ENCODE results near the gene NEGR1. TPM values are rescaled to one million over a fixed set of nuclear protein-coding genes. Genes with fewer than 3 reads are reported as not detected.

The NEGR1 gene
- total RNA-seq, 1 donor from 2014 or later, result 0.26 TPM

- FAIRE-seq, result no peak
- TF ChIP-seq, protein P1, sequence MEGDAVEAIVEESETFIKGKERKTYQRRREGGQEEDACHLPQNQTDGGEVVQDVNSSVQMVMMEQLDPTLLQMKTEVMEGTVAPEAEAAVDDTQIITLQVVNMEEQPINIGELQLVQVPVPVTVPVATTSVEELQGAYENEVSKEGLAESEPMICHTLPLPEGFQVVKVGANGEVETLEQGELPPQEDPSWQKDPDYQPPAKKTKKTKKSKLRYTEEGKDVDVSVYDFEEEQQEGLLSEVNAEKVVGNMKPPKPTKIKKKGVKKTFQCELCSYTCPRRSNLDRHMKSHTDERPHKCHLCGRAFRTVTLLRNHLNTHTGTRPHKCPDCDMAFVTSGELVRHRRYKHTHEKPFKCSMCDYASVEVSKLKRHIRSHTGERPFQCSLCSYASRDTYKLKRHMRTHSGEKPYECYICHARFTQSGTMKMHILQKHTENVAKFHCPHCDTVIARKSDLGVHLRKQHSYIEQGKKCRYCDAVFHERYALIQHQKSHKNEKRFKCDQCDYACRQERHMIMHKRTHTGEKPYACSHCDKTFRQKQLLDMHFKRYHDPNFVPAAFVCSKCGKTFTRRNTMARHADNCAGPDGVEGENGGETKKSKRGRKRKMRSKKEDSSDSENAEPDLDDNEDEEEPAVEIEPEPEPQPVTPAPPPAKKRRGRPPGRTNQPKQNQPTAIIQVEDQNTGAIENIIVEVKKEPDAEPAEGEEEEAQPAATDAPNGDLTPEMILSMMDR (IDR thresholded peaks at IDR 0.05; ENCODE audit: insufficient read depth, low read length, severe bottlenecking), result no peak
- Histone ChIP-seq H3K36me3 (ENCODE audit: control insufficient read depth, insufficient read depth, low read length) (no peaks in the 10 kb centered on the region), H3K27me3 (ENCODE audit: control insufficient read depth, insufficient read depth, low read length) (no peaks in the 10 kb centered on the region), H3K4me3 (ENCODE audit: low read depth, low read length) (no peak overlapping the region)
- no peak for DNase-seq (ENCODE audit: low read depth)
Measured at GRCh38 chr1:72009173-72010093, 272.9 kb downstream of the NEGR1 start.

DNA sequence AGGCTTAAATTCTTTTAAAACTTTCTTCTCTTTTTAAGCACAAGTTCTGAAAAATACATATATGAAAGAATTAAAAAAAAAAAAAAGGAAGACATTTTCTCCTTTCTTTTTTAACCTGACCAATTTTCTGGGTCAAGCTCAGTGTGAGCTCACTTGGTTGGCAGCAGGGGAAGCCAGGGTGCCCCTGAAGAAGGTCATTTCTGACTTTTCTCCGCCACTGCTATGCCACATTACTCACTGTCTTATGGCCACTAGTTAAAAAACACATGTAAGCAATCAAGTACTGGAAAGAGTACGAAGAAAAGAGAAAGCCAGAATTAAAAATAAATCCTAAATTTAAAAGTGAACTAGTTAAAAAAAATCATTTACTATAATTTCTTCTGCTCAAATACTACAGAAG, 275.0 kb downstream of the NEGR1 start:
- Histone ChIP-seq H3K27me3 (ENCODE audit: control insufficient read depth, insufficient read depth, low read length) (no peaks in the 10 kb centered on the region), H3K4me3 (ENCODE audit: low read depth, low read length) (no peak overlapping the region), H3K36me3 (ENCODE audit: control insufficient read depth, insufficient read depth, low read length) (no peaks in the 10 kb centered on the region)
- DNase-seq (ENCODE audit: low read depth), result no peak
- no peak for FAIRE-seq
- TF ChIP-seq, protein P1 (IDR thresholded peaks at IDR 0.05; ENCODE audit: insufficient read depth, low read length, severe bottlenecking), result no peak

DNA sequence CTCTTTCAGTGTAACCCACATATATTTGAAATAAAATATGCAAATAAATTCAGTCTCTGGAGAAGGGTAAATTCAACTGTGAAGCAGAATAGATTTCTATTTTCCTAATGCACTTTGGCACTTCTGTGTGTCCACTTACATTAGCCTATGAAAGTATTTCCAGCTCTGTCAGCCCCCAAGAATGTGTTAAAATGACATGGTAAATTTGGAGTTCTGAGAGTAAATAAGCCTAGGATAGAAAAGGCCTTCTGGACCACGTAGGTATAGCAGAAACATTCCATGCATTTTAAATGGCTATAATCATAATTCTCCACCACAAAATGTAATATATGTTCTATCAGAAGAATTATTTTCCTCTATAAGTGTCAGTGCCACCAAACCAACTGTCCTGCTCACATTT, 276.2 kb downstream of the NEGR1 start:
- Histone ChIP-seq H3K27me3 (ENCODE audit: control insufficient read depth, insufficient read depth, low read length) (no peaks in the 10 kb centered on the region), H3K36me3 (ENCODE audit: control insufficient read depth, insufficient read depth, low read length) (no peaks in the 10 kb centered on the region), H3K4me3 (ENCODE audit: low read depth, low read length) (no peak overlapping the region)
- TF ChIP-seq, protein P1 (IDR thresholded peaks at IDR 0.05; ENCODE audit: insufficient read depth, low read length, severe bottlenecking), result no peak
- FAIRE-seq (no peak), DNase-seq (ENCODE audit: low read depth) (no peak)

DNA sequence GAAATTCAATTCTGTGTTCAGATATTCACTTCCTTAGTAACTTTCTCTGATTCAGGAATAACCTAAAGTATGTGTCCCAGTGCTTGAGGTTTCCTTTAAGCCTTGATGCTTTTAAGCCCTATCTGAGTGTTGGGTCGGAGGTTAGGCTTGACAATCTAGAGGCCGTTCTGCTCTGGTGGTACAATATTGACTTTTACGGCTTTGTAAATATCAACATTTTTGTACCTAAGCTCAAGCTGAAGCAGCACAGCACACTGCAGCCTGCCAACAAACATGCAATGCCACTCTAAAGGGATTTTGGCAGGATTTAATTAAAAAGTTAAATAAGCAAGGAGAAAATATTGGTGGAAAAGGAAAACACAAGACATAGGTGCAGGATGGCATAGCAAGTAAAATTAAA, 279.2 kb downstream of the NEGR1 start:
- Histone ChIP-seq H3K27me3 (ENCODE audit: control insufficient read depth, insufficient read depth, low read length) (no peaks in the 10 kb centered on the region), H3K4me3 (ENCODE audit: low read depth, low read length) (no peak overlapping the region), H3K36me3 (ENCODE audit: control insufficient read depth, insufficient read depth, low read length) (no peaks in the 10 kb centered on the region)
- TF ChIP-seq, protein P1 (IDR thresholded peaks at IDR 0.05; ENCODE audit: insufficient read depth, low read length, severe bottlenecking), result no peak
- DNase-seq (ENCODE audit: low read depth) (no peak), FAIRE-seq (no peak)

DNA sequence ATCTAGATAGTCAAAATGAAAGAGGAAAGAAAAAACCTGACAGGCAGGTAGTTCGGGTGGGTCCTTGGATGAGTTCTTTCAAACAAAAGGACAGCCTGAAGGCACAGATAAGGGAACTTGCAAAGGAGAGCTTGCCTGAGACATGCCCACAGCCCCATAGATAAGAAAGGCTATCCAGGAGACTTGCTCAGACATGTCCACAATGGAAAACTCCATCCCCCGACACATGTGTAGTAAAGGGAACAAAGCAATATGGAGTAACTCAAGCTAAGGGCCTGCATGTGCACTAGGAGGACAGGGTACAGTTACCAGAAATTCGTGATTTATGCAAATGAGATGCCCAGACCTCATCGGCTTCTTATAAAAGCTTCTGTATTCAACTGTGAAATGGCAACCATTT, 281.5 kb downstream of the NEGR1 start:
- Histone ChIP-seq H3K27me3 (ENCODE audit: control insufficient read depth, insufficient read depth, low read length) (no peaks in the 10 kb centered on the region), H3K4me3 (ENCODE audit: low read depth, low read length) (no peak overlapping the region), H3K36me3 (ENCODE audit: control insufficient read depth, insufficient read depth, low read length) (no peaks in the 10 kb centered on the region)
- DNase-seq (ENCODE audit: low read depth), result peak; percentile 92
- TF ChIP-seq, protein P1 (IDR thresholded peaks at IDR 0.05; ENCODE audit: insufficient read depth, low read length, severe bottlenecking), result no peak
- no peak for FAIRE-seq
